ENCODE data around the gene FAM13A. TPM values are rescaled to one million over a fixed set of nuclear protein-coding genes. Genes with fewer than 3 reads are reported as not detected.
A peak's percentile ranks its signal among the peaks of the same experiment; 100 is the strongest.

FAM13A gene
- total RNA-seq, 1 donor from 2014 or later, result 57.7 TPM

GRCh38 chr4:88880501-88881226 is 176.3 kb downstream of the FAM13A start:
- peaks cover 8% of the 10 kb centered on the region for H3K36me3 Mint-ChIP-seq
- no peaks in the 10 kb centered on the region for H3K27me3 Mint-ChIP-seq (ENCODE audit: low read depth)
- H3K4me3 Mint-ChIP-seq, result no peak overlapping the region
- no peak for DNase-seq (ENCODE audit: low spot score in 2 of 2, unreplicated experiment in 2 of 2)
- TF ChIP-seq CTCF (IDR thresholded peaks at IDR 0.05; ENCODE audit: unreplicated experiment), result no peak
- peaks cover 40% of the 10 kb centered on the region for H3K9me3 Mint-ChIP-seq
- H3K4me1 Mint-ChIP-seq, result peaks cover 15% of the 10 kb centered on the region
- peak overlapping the region; percentile 75 for H3K27ac Mint-ChIP-seq

GRCh38 chr4:88879991-88880390 is 177.0 kb downstream of the FAM13A start:
- peaks cover 7% of the 10 kb centered on the region for H3K36me3 Mint-ChIP-seq
- peaks cover 15% of the 10 kb centered on the region for H3K4me1 Mint-ChIP-seq
- H3K27ac Mint-ChIP-seq, result peak overlapping the region; percentile 75

GRCh38 chr4:88878642-88879041 is 178.3 kb downstream of the FAM13A start:
- Mint-ChIP-seq H3K27ac (no peak overlapping the region), H3K27me3 (ENCODE audit: low read depth) (no peaks in the 10 kb centered on the region), H3K4me3 (no peak overlapping the region), H3K9me3 (peaks cover 31% of the 10 kb centered on the region), H3K4me1 (peaks cover 15% of the 10 kb centered on the region), H3K36me3 (peaks cover 12% of the 10 kb centered on the region)
- no peak for DNase-seq (ENCODE audit: low spot score in 2 of 2, unreplicated experiment in 2 of 2)
- no peak for TF ChIP-seq CTCF (IDR thresholded peaks at IDR 0.05; ENCODE audit: unreplicated experiment)

More at GRCh38 chr4:88879991-88880390, 177.0 kb downstream of the FAM13A start:
- H3K4me3 Mint-ChIP-seq, result no peak overlapping the region
- peaks cover 33% of the 10 kb centered on the region for H3K9me3 Mint-ChIP-seq
- no peaks in the 10 kb centered on the region for H3K27me3 Mint-ChIP-seq (ENCODE audit: low read depth)
- DNase-seq (ENCODE audit: low spot score in 2 of 2, unreplicated experiment in 2 of 2), result no peak
- no peak for TF ChIP-seq CTCF (IDR thresholded peaks at IDR 0.05; ENCODE audit: unreplicated experiment)

- H3K27me3 Mint-ChIP-seq (ENCODE audit: low read depth), result no peaks in the 10 kb centered on the region
- no peaks in the 10 kb centered on the region for H3K4me1 Mint-ChIP-seq
- peaks cover 33% of the 10 kb centered on the region for H3K36me3 Mint-ChIP-seq
- peaks cover 28% of the 10 kb centered on the region for H3K9me3 Mint-ChIP-seq
- no peak overlapping the region for H3K27ac Mint-ChIP-seq
- no peak for DNase-seq (ENCODE audit: low spot score in 2 of 2, unreplicated experiment in 2 of 2)
- TF ChIP-seq CTCF (IDR thresholded peaks at IDR 0.05; ENCODE audit: unreplicated experiment), result no peak
- H3K4me3 Mint-ChIP-seq, result no peak overlapping the region
Observed at GRCh38 chr4:88870428-88870827, 186.6 kb downstream of the FAM13A start.

- H3K4me1 Mint-ChIP-seq, result peaks cover 3% of the 10 kb centered on the region
- H3K9me3 Mint-ChIP-seq, result peaks cover 18% of the 10 kb centered on the region
- no peaks in the 10 kb centered on the region for H3K27me3 Mint-ChIP-seq (ENCODE audit: low read depth)
- no peak overlapping the region for H3K4me3 Mint-ChIP-seq
- no peak overlapping the region for H3K27ac Mint-ChIP-seq
- peaks cover 25% of the 10 kb centered on the region for H3K36me3 Mint-ChIP-seq
- DNase-seq (ENCODE audit: low spot score in 2 of 2, unreplicated experiment in 2 of 2), result no peak
- TF ChIP-seq CTCF (IDR thresholded peaks at IDR 0.05; ENCODE audit: unreplicated experiment), result no peak
Observed at GRCh38 chr4:88868510-88868909, 188.5 kb downstream of the FAM13A start.

All from mesothelial cell of epicardium (in vitro differentiated cells).